ENCODE data around the gene PARP1.

DNA sequence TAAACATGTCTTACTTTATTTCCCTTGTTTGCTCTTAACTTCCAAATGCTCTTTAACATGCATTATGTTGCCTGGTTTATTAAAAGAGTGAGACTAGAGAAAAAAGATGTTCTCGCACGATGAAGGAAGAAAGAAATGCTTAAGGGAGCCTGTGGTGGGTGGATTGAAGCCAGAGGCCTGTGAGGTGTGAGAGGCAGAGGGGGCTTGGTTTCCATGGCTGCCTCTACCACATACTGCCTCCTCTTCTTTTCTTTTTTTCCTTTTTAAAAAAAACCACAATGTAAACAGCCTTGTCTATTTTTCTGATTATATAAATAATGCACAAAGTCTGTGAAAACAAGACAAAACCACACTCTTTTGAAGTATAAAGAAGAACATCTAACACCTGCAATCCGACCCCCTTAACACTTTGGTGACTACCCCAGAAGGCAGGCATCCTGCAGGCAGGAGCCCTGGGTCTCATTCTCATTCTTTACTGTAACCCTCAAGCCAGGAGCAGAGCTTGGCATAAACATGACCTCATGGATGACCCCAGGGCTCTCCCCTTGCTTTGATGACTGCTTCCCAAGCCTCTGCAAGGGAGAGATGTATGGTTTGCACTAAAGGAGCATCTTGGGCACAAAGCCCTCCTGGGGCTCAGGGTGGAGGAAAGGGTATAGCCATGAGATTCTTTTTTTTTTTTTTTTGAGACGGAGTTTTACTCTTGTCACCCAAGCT is 10.1 kb upstream of the PARP1 start:
- TF ChIP-seq EZH2 (IDR thresholded peaks at IDR 0.05), result no peak
- TF ChIP-seq, protein P1, sequence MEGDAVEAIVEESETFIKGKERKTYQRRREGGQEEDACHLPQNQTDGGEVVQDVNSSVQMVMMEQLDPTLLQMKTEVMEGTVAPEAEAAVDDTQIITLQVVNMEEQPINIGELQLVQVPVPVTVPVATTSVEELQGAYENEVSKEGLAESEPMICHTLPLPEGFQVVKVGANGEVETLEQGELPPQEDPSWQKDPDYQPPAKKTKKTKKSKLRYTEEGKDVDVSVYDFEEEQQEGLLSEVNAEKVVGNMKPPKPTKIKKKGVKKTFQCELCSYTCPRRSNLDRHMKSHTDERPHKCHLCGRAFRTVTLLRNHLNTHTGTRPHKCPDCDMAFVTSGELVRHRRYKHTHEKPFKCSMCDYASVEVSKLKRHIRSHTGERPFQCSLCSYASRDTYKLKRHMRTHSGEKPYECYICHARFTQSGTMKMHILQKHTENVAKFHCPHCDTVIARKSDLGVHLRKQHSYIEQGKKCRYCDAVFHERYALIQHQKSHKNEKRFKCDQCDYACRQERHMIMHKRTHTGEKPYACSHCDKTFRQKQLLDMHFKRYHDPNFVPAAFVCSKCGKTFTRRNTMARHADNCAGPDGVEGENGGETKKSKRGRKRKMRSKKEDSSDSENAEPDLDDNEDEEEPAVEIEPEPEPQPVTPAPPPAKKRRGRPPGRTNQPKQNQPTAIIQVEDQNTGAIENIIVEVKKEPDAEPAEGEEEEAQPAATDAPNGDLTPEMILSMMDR (IDR thresholded peaks at IDR 0.05), result no peak

Data from neural progenitor cell (in vitro differentiated cells).